SK-N-SH (cell line): ENCODE measurements around the gene OR10A3.

Source experiments
- CTCF ChIP-seq: fragments of 200-600 bp; sonication (generic); IDR thresholded peaks from 2 replicates; pipeline ENCODE4 v1.6.1; 2017; ENCODE audit warnings: antibody characterized with exemption, mild to moderate bottlenecking, moderate library complexity
- POLR2AphosphoS5 ChIP-seq: IDR thresholded peaks from 2 replicates; pipeline ENCODE4 v1.6.1; 2012; ENCODE audit warnings: low read depth, low read length
- YY1 ChIP-seq: IDR thresholded peaks from 2 replicates; pipeline ENCODE4 v1.4.0; 2012; ENCODE audit warnings: low read depth, mild to moderate bottlenecking

- no peak for TF ChIP-seq YY1
- TF ChIP-seq CTCF = no peak
- TF ChIP-seq POLR2AphosphoS5 = no peak
These were observed 13.7 kb upstream of the OR10A3 start for GRCh38 chr11:7955191-7955590.
